GM12878 (cell line): ENCODE data around the gene ZNF792.

Source experiments
- CHD4 ChIP-seq: fragments of 200-600 bp; sonication (generic); IDR thresholded peaks from 2 replicates; pipeline ENCODE4 v1.6.1; 2016; ENCODE audit warnings: mild to moderate bottlenecking
- EGR1 ChIP-seq, 2 experiments: IDR thresholded peaks; 1 replicate in 1 of 2; 2 replicates in 1 of 2; pipeline ENCODE4 v1.6.1; 2011 to 2012; ENCODE audit warnings: low read depth in 2 of 2, low read length in 2 of 2, borderline replicate concordance in 1 of 2, mild to moderate bottlenecking in 1 of 2, moderate library complexity in 1 of 2
- EP300 ChIP-seq, 2 experiments: fragments of 150-350 bp in 1 of 2; IDR thresholded peaks; 2 replicates each; pipeline ENCODE4 v1.6.1; 2011 to 2012; ENCODE audit warnings: low read depth in 2 of 2, low read length in 2 of 2, borderline replicate concordance in 1 of 2, improper control_type of control experiment in 1 of 2, inconsistent platforms in 1 of 2; ENCODE audit not compliant: control insufficient read depth in 1 of 2
- NFIC ChIP-seq: IDR thresholded peaks from 2 replicates; pipeline ENCODE4 v1.6.1; 2012; ENCODE audit warnings: low read depth, mild to moderate bottlenecking, inconsistent platforms, low read length, moderate library complexity
- POLR2A ChIP-seq: IDR thresholded peaks from 2 replicates; pipeline ENCODE4 v1.6.1; 2011; ENCODE audit warnings: low read depth, mild to moderate bottlenecking, low read length
- POLR2AphosphoS5 ChIP-seq: IDR thresholded peaks from 2 replicates; pipeline ENCODE4 v1.6.1; 2011; ENCODE audit warnings: mild to moderate bottlenecking, low read length, inconsistent platforms
- RAD21 ChIP-seq: IDR thresholded peaks from 2 replicates; pipeline ENCODE4 v1.6.1; 2011; ENCODE audit warnings: mild to moderate bottlenecking, low read depth, low read length, moderate library complexity; ENCODE audit not compliant: insufficient read depth
- RFX5 ChIP-seq: IDR thresholded peaks from 2 replicates; pipeline ENCODE4 v1.6.1; 2011; ENCODE audit warnings: low read depth, low read length, improper control_type of control experiment
- TAF1 ChIP-seq: IDR thresholded peaks from 2 replicates; pipeline ENCODE4 v1.6.1; 2011; ENCODE audit warnings: mild to moderate bottlenecking, low read depth, low read length, borderline replicate concordance
- ZNF24 ChIP-seq: fragments of 450-650 bp; IDR thresholded peaks from 2 replicates; pipeline ENCODE4 v1.6.1; 2017; ENCODE audit warnings: antibody characterized with exemption, mild to moderate bottlenecking
- TF ChIP-seq, protein P1 (sequence below): fragments of 450-650 bp; IDR thresholded peaks from 2 replicates; pipeline ENCODE4 v1.6.1; 2017; ENCODE audit warnings: mild to moderate bottlenecking, low read depth, inconsistent platforms; ENCODE audit not compliant: poor library complexity, severe bottlenecking
- TF ChIP-seq, protein P2 (sequence below), 3 experiments: IDR thresholded peaks in 2 of 3; conservative IDR thresholded peaks in 1 of 3; 2 replicates each; pipeline ENCODE4 v1.5.1; 2011; ENCODE audit warnings: low read depth in 3 of 3, low read length in 3 of 3, mild to moderate bottlenecking in 3 of 3, control low read depth in 2 of 3, moderate library complexity in 2 of 3, inconsistent platforms in 1 of 3, mixed read lengths in 1 of 3; ENCODE audit not compliant: control insufficient read depth in 2 of 3, insufficient read depth in 1 of 3; ENCODE audit errors: extremely low read depth in 1 of 3
- TF ChIP-seq, protein P3 (sequence below): IDR thresholded peaks from 2 replicates; pipeline ENCODE4 v1.6.1; 2012; ENCODE audit warnings: mild to moderate bottlenecking, low read depth, low read length

DNA sequence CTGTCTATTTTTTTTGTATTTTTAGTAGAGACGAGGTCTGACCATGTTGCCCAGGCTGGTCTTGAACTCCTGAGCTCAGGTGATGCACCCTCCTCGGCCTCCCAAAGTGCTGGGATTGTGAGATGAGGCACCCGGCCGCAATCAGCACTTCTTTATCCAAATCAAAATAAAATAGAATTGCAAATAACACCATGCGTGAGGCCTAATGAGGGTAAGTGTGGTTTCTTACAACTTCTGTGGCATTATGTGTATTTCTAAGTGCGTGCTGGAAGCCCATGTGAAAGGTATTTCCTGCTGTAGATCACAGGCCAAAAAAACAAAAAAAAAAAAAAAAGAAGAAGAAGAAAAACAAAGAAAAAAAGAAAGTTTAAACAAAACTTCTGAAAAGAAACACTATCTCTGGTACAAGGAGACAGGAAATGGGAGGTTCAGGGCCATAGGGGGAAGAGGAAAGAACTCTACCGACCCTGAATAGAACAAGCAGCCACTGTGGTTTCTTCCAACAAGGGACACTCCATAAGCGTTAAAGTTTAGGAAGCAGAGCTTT, 33.1 kb upstream of the ZNF792 start:
- no peak for TF ChIP-seq ZNF24
- TF ChIP-seq, protein P1, sequence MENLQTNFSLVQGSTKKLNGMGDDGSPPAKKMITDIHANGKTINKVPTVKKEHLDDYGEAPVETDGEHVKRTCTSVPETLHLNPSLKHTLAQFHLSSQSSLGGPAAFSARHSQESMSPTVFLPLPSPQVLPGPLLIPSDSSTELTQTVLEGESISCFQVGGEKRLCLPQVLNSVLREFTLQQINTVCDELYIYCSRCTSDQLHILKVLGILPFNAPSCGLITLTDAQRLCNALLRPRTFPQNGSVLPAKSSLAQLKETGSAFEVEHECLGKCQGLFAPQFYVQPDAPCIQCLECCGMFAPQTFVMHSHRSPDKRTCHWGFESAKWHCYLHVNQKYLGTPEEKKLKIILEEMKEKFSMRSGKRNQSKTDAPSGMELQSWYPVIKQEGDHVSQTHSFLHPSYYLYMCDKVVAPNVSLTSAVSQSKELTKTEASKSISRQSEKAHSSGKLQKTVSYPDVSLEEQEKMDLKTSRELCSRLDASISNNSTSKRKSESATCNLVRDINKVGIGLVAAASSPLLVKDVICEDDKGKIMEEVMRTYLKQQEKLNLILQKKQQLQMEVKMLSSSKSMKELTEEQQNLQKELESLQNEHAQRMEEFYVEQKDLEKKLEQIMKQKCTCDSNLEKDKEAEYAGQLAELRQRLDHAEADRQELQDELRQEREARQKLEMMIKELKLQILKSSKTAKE: no peak
- TF ChIP-seq, protein P2, sequence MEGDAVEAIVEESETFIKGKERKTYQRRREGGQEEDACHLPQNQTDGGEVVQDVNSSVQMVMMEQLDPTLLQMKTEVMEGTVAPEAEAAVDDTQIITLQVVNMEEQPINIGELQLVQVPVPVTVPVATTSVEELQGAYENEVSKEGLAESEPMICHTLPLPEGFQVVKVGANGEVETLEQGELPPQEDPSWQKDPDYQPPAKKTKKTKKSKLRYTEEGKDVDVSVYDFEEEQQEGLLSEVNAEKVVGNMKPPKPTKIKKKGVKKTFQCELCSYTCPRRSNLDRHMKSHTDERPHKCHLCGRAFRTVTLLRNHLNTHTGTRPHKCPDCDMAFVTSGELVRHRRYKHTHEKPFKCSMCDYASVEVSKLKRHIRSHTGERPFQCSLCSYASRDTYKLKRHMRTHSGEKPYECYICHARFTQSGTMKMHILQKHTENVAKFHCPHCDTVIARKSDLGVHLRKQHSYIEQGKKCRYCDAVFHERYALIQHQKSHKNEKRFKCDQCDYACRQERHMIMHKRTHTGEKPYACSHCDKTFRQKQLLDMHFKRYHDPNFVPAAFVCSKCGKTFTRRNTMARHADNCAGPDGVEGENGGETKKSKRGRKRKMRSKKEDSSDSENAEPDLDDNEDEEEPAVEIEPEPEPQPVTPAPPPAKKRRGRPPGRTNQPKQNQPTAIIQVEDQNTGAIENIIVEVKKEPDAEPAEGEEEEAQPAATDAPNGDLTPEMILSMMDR (IDR thresholded peaks at IDR 0.05 in 2 of 3, conservative IDR thresholded peaks at IDR 0.05 in 1 of 3; ENCODE audit: control insufficient read depth in 2 of 3, extremely low read depth in 1 of 3, insufficient read depth in 1 of 3, low read depth in 3 of 3, low read length in 3 of 3): no peak
- TF ChIP-seq EP300 (IDR thresholded peaks at IDR 0.05; ENCODE audit: borderline replicate concordance in 1 of 2, control insufficient read depth in 1 of 2, low read depth in 2 of 2, low read length in 2 of 2): no peak
- no peak for TF ChIP-seq RAD21
- no peak for TF ChIP-seq POLR2A
- TF ChIP-seq CHD4: no peak
- no peak for TF ChIP-seq EGR1 (IDR thresholded peaks at IDR 0.05; ENCODE audit: borderline replicate concordance in 1 of 2, low read depth in 2 of 2, low read length in 2 of 2)
- no peak for TF ChIP-seq POLR2AphosphoS5
- TF ChIP-seq, protein P3, sequence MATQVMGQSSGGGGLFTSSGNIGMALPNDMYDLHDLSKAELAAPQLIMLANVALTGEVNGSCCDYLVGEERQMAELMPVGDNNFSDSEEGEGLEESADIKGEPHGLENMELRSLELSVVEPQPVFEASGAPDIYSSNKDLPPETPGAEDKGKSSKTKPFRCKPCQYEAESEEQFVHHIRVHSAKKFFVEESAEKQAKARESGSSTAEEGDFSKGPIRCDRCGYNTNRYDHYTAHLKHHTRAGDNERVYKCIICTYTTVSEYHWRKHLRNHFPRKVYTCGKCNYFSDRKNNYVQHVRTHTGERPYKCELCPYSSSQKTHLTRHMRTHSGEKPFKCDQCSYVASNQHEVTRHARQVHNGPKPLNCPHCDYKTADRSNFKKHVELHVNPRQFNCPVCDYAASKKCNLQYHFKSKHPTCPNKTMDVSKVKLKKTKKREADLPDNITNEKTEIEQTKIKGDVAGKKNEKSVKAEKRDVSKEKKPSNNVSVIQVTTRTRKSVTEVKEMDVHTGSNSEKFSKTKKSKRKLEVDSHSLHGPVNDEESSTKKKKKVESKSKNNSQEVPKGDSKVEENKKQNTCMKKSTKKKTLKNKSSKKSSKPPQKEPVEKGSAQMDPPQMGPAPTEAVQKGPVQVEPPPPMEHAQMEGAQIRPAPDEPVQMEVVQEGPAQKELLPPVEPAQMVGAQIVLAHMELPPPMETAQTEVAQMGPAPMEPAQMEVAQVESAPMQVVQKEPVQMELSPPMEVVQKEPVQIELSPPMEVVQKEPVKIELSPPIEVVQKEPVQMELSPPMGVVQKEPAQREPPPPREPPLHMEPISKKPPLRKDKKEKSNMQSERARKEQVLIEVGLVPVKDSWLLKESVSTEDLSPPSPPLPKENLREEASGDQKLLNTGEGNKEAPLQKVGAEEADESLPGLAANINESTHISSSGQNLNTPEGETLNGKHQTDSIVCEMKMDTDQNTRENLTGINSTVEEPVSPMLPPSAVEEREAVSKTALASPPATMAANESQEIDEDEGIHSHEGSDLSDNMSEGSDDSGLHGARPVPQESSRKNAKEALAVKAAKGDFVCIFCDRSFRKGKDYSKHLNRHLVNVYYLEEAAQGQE: no peak
- TF ChIP-seq RFX5: no peak
- no peak for TF ChIP-seq TAF1
- TF ChIP-seq NFIC: no peak
